Naive thymus-derived CD4-positive, alpha-beta T cell (primary cell): ENCODE data around the gene NCKAP5L. TPM values are rescaled to one million over a fixed set of nuclear protein-coding genes. Genes with fewer than 3 reads are reported as not detected.
A peak's percentile ranks its signal among the peaks of the same experiment; 100 is the strongest.

Experiments used
- ATAC-seq: fragments of 150-1000 bp; cut with Tn5 transposase; 2 replicates; pipeline ENCODE4 v1.10.0; 2021; ENCODE audit warnings: mild to moderate bottlenecking, moderate library complexity
- CTCF ChIA-PET: fragments of 350-600 bp; sonication (Branson Sonifier 250); formaldehyde crosslinking; loops from one replicate; lab custom pipeline; 2021; ENCODE audit warnings: antibody characterized with exemption; lab: Charles Lee
- POLR2A ChIA-PET: fragments of 350-600 bp; sonication (Branson Sonifier 250); formaldehyde crosslinking; loops from one replicate; lab custom pipeline; 2021; ENCODE audit warnings: antibody characterized with exemption, inconsistent platforms; lab: Charles Lee
- DNase-seq, 9 donors: peaks; one replicate each; pipeline versions ENCODE4 v3.0.0 to v3.0.0-alpha.2; 2020 to 2022; ENCODE audit warnings: mixed read lengths in 1 of 9
- H3K27ac ChIP-seq: one replicate; pipeline ENCODE4 v1.7.0; 2013; ENCODE audit warnings: mild to moderate bottlenecking, low read depth, low read length, moderate library complexity
- H3K27me3 ChIP-seq, 2 donors: one replicate each; pipeline ENCODE4 v1.7.0; 2013; ENCODE audit warnings: low read length in 2 of 2, mild to moderate bottlenecking in 2 of 2, moderate library complexity in 2 of 2; ENCODE audit not compliant: control insufficient read depth in 2 of 2, insufficient read depth in 2 of 2
- H3K36me3 ChIP-seq, 3 experiments: 1 replicate in 2 of 3; 2 replicates in 1 of 3; pipeline ENCODE4 v1.7.0; 2013; ENCODE audit warnings: low read length in 3 of 3, mild to moderate bottlenecking in 3 of 3, moderate library complexity in 1 of 3; ENCODE audit not compliant: insufficient read depth in 3 of 3, control insufficient read depth in 2 of 3
- H3K4me1 ChIP-seq, 2 donors: one replicate each; pipeline ENCODE4 v1.7.0; 2013; ENCODE audit warnings: low read length in 2 of 2, mild to moderate bottlenecking in 2 of 2, moderate library complexity in 1 of 2; ENCODE audit not compliant: control insufficient read depth in 2 of 2, insufficient read depth in 2 of 2
- H3K4me3 ChIP-seq: 2 replicates; pipeline ENCODE4 v1.7.0; 2013; ENCODE audit warnings: mild to moderate bottlenecking, low read length
- H3K9me3 ChIP-seq, 3 experiments: 1 replicate in 2 of 3; 2 replicates in 1 of 3; pipeline ENCODE4 v1.7.0; 2013; ENCODE audit warnings: low read length in 3 of 3; ENCODE audit not compliant: control insufficient read depth in 2 of 3
- H3K27ac Mint-ChIP-seq, 9 donors: one replicate each; pipeline ENCODE4 v1.8.0; 2020 to 2022; ENCODE audit warnings: mixed read lengths in 9 of 9, mild to moderate bottlenecking in 8 of 9, moderate library complexity in 5 of 9, inconsistent platforms in 2 of 9
- H3K27me3 Mint-ChIP-seq, 5 donors: one replicate each; pipeline ENCODE4 v1.8.0; 2021 to 2022; ENCODE audit warnings: mixed read lengths in 5 of 5, mild to moderate bottlenecking in 1 of 5
- H3K36me3 Mint-ChIP-seq, 5 donors: one replicate each; pipeline ENCODE4 v1.8.0; 2020 to 2022; ENCODE audit warnings: mixed read lengths in 5 of 5, mild to moderate bottlenecking in 3 of 5, inconsistent platforms in 1 of 5
- H3K4me1 Mint-ChIP-seq, 7 donors: one replicate each; pipeline ENCODE4 v1.8.0; 2020 to 2022; ENCODE audit warnings: mixed read lengths in 7 of 7, mild to moderate bottlenecking in 3 of 7, inconsistent platforms in 1 of 7
- H3K4me3 Mint-ChIP-seq, 10 donors: one replicate each; pipeline ENCODE4 v1.8.0; 2020 to 2022; ENCODE audit warnings: mild to moderate bottlenecking in 10 of 10, mixed read lengths in 10 of 10, moderate library complexity in 6 of 10, inconsistent platforms in 2 of 10
- H3K9me3 Mint-ChIP-seq, 11 donors: one replicate each; pipeline ENCODE4 v1.8.0; 2020 to 2022; ENCODE audit warnings: mixed read lengths in 11 of 11, mild to moderate bottlenecking in 4 of 11, inconsistent platforms in 1 of 11, moderate library complexity in 1 of 11
- intact Hi-C, 2 donors: fragments of 100-400 bp; cut with micrococcal nuclease; formaldehyde crosslinking; loops; one replicate each; pipeline ENCODE4 v1.15.1; 2023
- polyA plus RNA-seq, 2 donors: library from polyadenylated mRNA; unstranded; fragments of 300-500 nt; fragmentation: Illumina TruSeq; gene quantifications; one replicate each; pipeline ENCODE4 v1.2.3, GENCODE V29; 2021
- total RNA-seq, 6 experiments: library from RNA in 5 of 6; stranded (reverse) in 5 of 6; gene quantifications; 1 replicate in 5 of 6; 2 replicates in 1 of 6; pipeline ENCODE4 v1.2.3 and lab custom pipeline; 2021 to 2026

NCKAP5L gene
- total and polyA plus RNA-seq, 7 experiments from 2014 or later: 1.8 to 27.5 (median 11.0) TPM

- no peak for DNase-seq
- ChIA-PET CTCF (interaction anchor here (0.6 to 1.0 kb wide), 4 partner anchors 35 to 649 kb away, joined by 3 read pairs; no protein-coding TSS in a partner anchor), POLR2A (interaction anchor here (1.1 kb wide), 1 partner anchor 248 kb away, joined by 3 read pairs; no protein-coding TSS in a partner anchor)
- no peaks in the 10 kb centered on the region for H3K36me3 ChIP-seq
- no peak for ATAC-seq
- Mint-ChIP-seq H3K4me3 (no peak overlapping the region), H3K9me3 (no peaks in the 10 kb centered on the region), H3K27ac (no peak overlapping the region), H3K4me1 (peaks cover 0 to 6% (median 0%) of the 10 kb centered on the region in 7 donors), H3K36me3 (no peaks in the 10 kb centered on the region), H3K27me3 (peaks cover 0 to 7% (median 0%) of the 10 kb centered on the region in 5 donors)
- intact Hi-C loops: no loop called here
- H3K27ac ChIP-seq: no peak overlapping the region
- no peak overlapping the region for H3K4me3 ChIP-seq
- H3K27me3 ChIP-seq: no peaks in the 10 kb centered on the region
- no peaks in the 10 kb centered on the region for H3K4me1 ChIP-seq
- no peaks in the 10 kb centered on the region for H3K9me3 ChIP-seq
Observed at GRCh38 chr12:49869816-49870500, 41.7 kb upstream of the NCKAP5L start.

GRCh38 chr12:49868952-49869815 lies 41.0 kb upstream of the NCKAP5L start:
- ChIA-PET POLR2A (interaction anchor here (1.1 kb wide), 1 partner anchor 247 kb away, joined by 3 read pairs; no protein-coding TSS in a partner anchor), CTCF (interaction anchor here (0.7 to 1.0 kb wide), 3 partner anchors 35 to 92 kb away, joined by 3 read pairs; no protein-coding TSS in a partner anchor)
- ATAC-seq (no peak), DNase-seq (no peak)
- H3K27me3 ChIP-seq: no peaks in the 10 kb centered on the region
- Mint-ChIP-seq H3K27me3 (peaks cover 0 to 4% (median 0%) of the 10 kb centered on the region in 5 donors), H3K4me1 (peaks cover 0 to 6% (median 0%) of the 10 kb centered on the region in 7 donors), H3K4me3 (no peak overlapping the region), H3K9me3 (no peaks in the 10 kb centered on the region), H3K36me3 (no peaks in the 10 kb centered on the region), H3K27ac (no peak overlapping the region)
- H3K36me3 ChIP-seq: no peaks in the 10 kb centered on the region
- no peak overlapping the region for H3K27ac ChIP-seq
- intact Hi-C loops: no loop called here
- H3K9me3 ChIP-seq: no peaks in the 10 kb centered on the region
- H3K4me1 ChIP-seq: no peaks in the 10 kb centered on the region
- H3K4me3 ChIP-seq: no peak overlapping the region

GRCh38 chr12:49868449-49868848 lies 40.2 kb upstream of the NCKAP5L start:
- no peaks in the 10 kb centered on the region for H3K4me1 ChIP-seq
- CTCF ChIA-PET: interaction anchor here (0.6 to 1.6 kb wide), 4 partner anchors 21 to 286 kb away, joined by 3 to 5 read pairs (median 4); no protein-coding TSS in a partner anchor
- H3K9me3 ChIP-seq: no peaks in the 10 kb centered on the region
- no peak overlapping the region for H3K4me3 ChIP-seq
- H3K4me3 Mint-ChIP-seq: no peak overlapping the region
- intact Hi-C loops: no loop called here
- no peaks in the 10 kb centered on the region for H3K27me3 ChIP-seq
- H3K36me3 Mint-ChIP-seq: no peaks in the 10 kb centered on the region
- peaks cover 0 to 4% (median 0%) of the 10 kb centered on the region in 5 donors for H3K27me3 Mint-ChIP-seq
- POLR2A ChIA-PET: interaction anchor here (0.6 kb wide), 1 partner anchor 569 kb away, joined by 3 read pairs; no protein-coding TSS in a partner anchor
- H3K27ac ChIP-seq: no peak overlapping the region
- H3K9me3 Mint-ChIP-seq: no peaks in the 10 kb centered on the region
- H3K36me3 ChIP-seq: no peaks in the 10 kb centered on the region
- DNase-seq: no peak
- no peak overlapping the region for H3K27ac Mint-ChIP-seq
- H3K4me1 Mint-ChIP-seq: peaks cover 0 to 6% (median 0%) of the 10 kb centered on the region in 7 donors
- no peak for ATAC-seq

- DNase-seq: no peak
- no peaks in the 10 kb centered on the region for H3K36me3 Mint-ChIP-seq
- ChIA-PET POLR2A (interaction anchor here (0.6 to 1.9 kb wide), 2 partner anchors 127 to 568 kb away, joined by 3 to 9 read pairs; partner anchors contain the start of gene TMBIM6), CTCF (interaction anchor here (0.6 to 1.6 kb wide), 5 partner anchors 20 to 287 kb away, joined by 3 to 5 read pairs (median 4); no protein-coding TSS in a partner anchor)
- no peaks in the 10 kb centered on the region for H3K9me3 ChIP-seq
- H3K36me3 ChIP-seq: no peaks in the 10 kb centered on the region
- H3K4me1 Mint-ChIP-seq: peaks cover 0 to 6% (median 0%) of the 10 kb centered on the region in 7 donors
- peaks cover 0 to 4% (median 0%) of the 10 kb centered on the region in 5 donors for H3K27me3 Mint-ChIP-seq
- no peak overlapping the region for H3K4me3 ChIP-seq
- no peak overlapping the region for H3K27ac ChIP-seq
- no peak overlapping the region for H3K4me3 Mint-ChIP-seq
- no peaks in the 10 kb centered on the region for H3K27me3 ChIP-seq
- no peaks in the 10 kb centered on the region for H3K4me1 ChIP-seq
- no peak for ATAC-seq
- no peaks in the 10 kb centered on the region for H3K9me3 Mint-ChIP-seq
- peak overlapping the region in 1 of 9 donors; percentile 51 for H3K27ac Mint-ChIP-seq
- intact Hi-C loops: loop anchor here (1.0 to 2.0 kb wide), 4 partner anchors 77 to 203 kb away; no protein-coding TSS in a partner anchor
Observed at GRCh38 chr12:49867570-49868341, 39.5 kb upstream of the NCKAP5L start.

GRCh38 chr12:49866859-49867569 lies 38.8 kb upstream of the NCKAP5L start:
- H3K4me1 ChIP-seq: no peaks in the 10 kb centered on the region
- no peak overlapping the region for H3K27ac ChIP-seq
- peak; percentile 46 to 80 (median 62) for DNase-seq
- ChIA-PET CTCF (interaction anchor here (0.5 to 1.6 kb wide), 6 partner anchors 19 to 392 kb away, joined by 3 to 4 read pairs (median 4); no protein-coding TSS in a partner anchor), POLR2A (interaction anchor here (0.7 to 1.9 kb wide), 3 partner anchors 24 to 126 kb away, joined by 3 to 9 read pairs (median 4); partner anchors contain the start of genes BCDIN3D and TMBIM6)
- H3K9me3 Mint-ChIP-seq: peaks cover 0 to 1% (median 0%) of the 10 kb centered on the region in 11 donors
- peaks cover 0 to 6% (median 0%) of the 10 kb centered on the region in 7 donors for H3K4me1 Mint-ChIP-seq
- no peaks in the 10 kb centered on the region for H3K9me3 ChIP-seq
- no peak overlapping the region for H3K4me3 Mint-ChIP-seq
- no peaks in the 10 kb centered on the region for H3K36me3 Mint-ChIP-seq
- intact Hi-C loops: loop anchor here (1.0 to 2.0 kb wide), 4 partner anchors 78 to 203 kb away; no protein-coding TSS in a partner anchor
- no peaks in the 10 kb centered on the region for H3K36me3 ChIP-seq
- no peak overlapping the region for H3K4me3 ChIP-seq
- peak; percentile 86 for ATAC-seq
- peaks cover 0 to 4% (median 0%) of the 10 kb centered on the region in 5 donors for H3K27me3 Mint-ChIP-seq
- H3K27me3 ChIP-seq: no peaks in the 10 kb centered on the region
- no peak overlapping the region for H3K27ac Mint-ChIP-seq
